T-helper 2 cell treated with Interferon-gamma antibody and Interleukin-4, amounts not matched to agents 5 μg/mL and 100 μg/mL, for 36 hours (primary cell): Measurements from ENCODE around the gene ZNF311.
A peak's percentile ranks its signal among the peaks of the same experiment; 100 is the strongest.

ENCODE experiments used
- DNase-seq: peaks from one replicate; pipeline ENCODE4 v3.0.0; 2021; ENCODE audit warnings: low spot score
- H3K27ac Mint-ChIP-seq: one replicate; pipeline ENCODE4 v1.8.0; 2021; ENCODE audit warnings: mild to moderate bottlenecking, mixed read lengths
- H3K27me3 Mint-ChIP-seq: one replicate; pipeline ENCODE4 v1.8.0; 2021; ENCODE audit warnings: low read depth, mixed read lengths
- H3K36me3 Mint-ChIP-seq: one replicate; pipeline ENCODE4 v1.8.0; 2021; ENCODE audit warnings: low read depth, mixed read lengths
- H3K4me1 Mint-ChIP-seq: one replicate; pipeline ENCODE4 v1.8.0; 2021; ENCODE audit warnings: low read depth, mixed read lengths
- H3K4me3 Mint-ChIP-seq: one replicate; pipeline ENCODE4 v1.8.0; 2022; ENCODE audit warnings: mild to moderate bottlenecking, moderate library complexity, mixed read lengths
- H3K9me3 Mint-ChIP-seq: one replicate; pipeline ENCODE4 v1.8.0; 2021; ENCODE audit warnings: mixed read lengths

ZNF311 gene

GRCh38 chr6:29008089-29008488 lies 3.0 kb upstream of the ZNF311 start:
- no peak overlapping the region for H3K27ac Mint-ChIP-seq
- H3K36me3 Mint-ChIP-seq = peaks cover 6% of the 10 kb centered on the region
- H3K9me3 Mint-ChIP-seq = peaks cover 26% of the 10 kb centered on the region
- no peak for DNase-seq
- peaks cover 33% of the 10 kb centered on the region for H3K4me1 Mint-ChIP-seq
- H3K27me3 Mint-ChIP-seq = peaks cover 27% of the 10 kb centered on the region
- no peak overlapping the region for H3K4me3 Mint-ChIP-seq

- no peak overlapping the region for H3K27ac Mint-ChIP-seq
- peaks cover 4% of the 10 kb centered on the region for H3K4me1 Mint-ChIP-seq
- H3K36me3 Mint-ChIP-seq = no peaks in the 10 kb centered on the region
- H3K27me3 Mint-ChIP-seq = peaks cover 25% of the 10 kb centered on the region
- no peaks in the 10 kb centered on the region for H3K9me3 Mint-ChIP-seq
- DNase-seq = no peak
- no peak overlapping the region for H3K4me3 Mint-ChIP-seq
Observed at GRCh38 chr6:28996844-28997510, 8.1 kb downstream of the ZNF311 start.

- H3K4me3 Mint-ChIP-seq = no peak overlapping the region
- peaks cover 25% of the 10 kb centered on the region for H3K27me3 Mint-ChIP-seq
- peaks cover 4% of the 10 kb centered on the region for H3K4me1 Mint-ChIP-seq
- H3K36me3 Mint-ChIP-seq = no peaks in the 10 kb centered on the region
- H3K9me3 Mint-ChIP-seq = no peaks in the 10 kb centered on the region
- no peak for DNase-seq
- no peak overlapping the region for H3K27ac Mint-ChIP-seq
Observed at GRCh38 chr6:28995093-28995650, 9.9 kb downstream of the ZNF311 start.

- Mint-ChIP-seq H3K4me3 (peak overlapping the region; percentile 88), H3K27ac (peak overlapping the region; percentile 2), H3K4me1 (peaks cover 15% of the 10 kb centered on the region), H3K36me3 (no peaks in the 10 kb centered on the region), H3K27me3 (peaks cover 40% of the 10 kb centered on the region), H3K9me3 (no peaks in the 10 kb centered on the region)
- DNase-seq = peak; percentile 58
Observed at GRCh38 chr6:28988536-28989311, 16.4 kb downstream of the ZNF311 start.

- Mint-ChIP-seq H3K27me3 (peaks cover 40% of the 10 kb centered on the region), H3K36me3 (peaks cover 4% of the 10 kb centered on the region), H3K9me3 (no peaks in the 10 kb centered on the region), H3K4me3 (peak overlapping the region; percentile 75), H3K4me1 (peaks cover 34% of the 10 kb centered on the region), H3K27ac (no peak overlapping the region)
- no peak for DNase-seq
Observed at GRCh38 chr6:28985462-28986164, 19.5 kb downstream of the ZNF311 start.

- Mint-ChIP-seq H3K27ac (no peak overlapping the region), H3K36me3 (peaks cover 4% of the 10 kb centered on the region), H3K9me3 (no peaks in the 10 kb centered on the region), H3K4me3 (peak overlapping the region; percentile 88), H3K4me1 (peaks cover 42% of the 10 kb centered on the region), H3K27me3 (peaks cover 43% of the 10 kb centered on the region)
- DNase-seq = no peak
Observed at GRCh38 chr6:28983838-28984237, 21.3 kb downstream of the ZNF311 start.

GRCh38 chr6:28982476-28983266 lies 22.4 kb downstream of the ZNF311 start:
- peaks cover 8% of the 10 kb centered on the region for H3K36me3 Mint-ChIP-seq
- H3K4me1 Mint-ChIP-seq = peaks cover 42% of the 10 kb centered on the region
- peaks cover 45% of the 10 kb centered on the region for H3K27me3 Mint-ChIP-seq
- peak overlapping the region; percentile 83 for H3K27ac Mint-ChIP-seq
- peak overlapping the region; percentile 88 for H3K4me3 Mint-ChIP-seq
- DNase-seq = no peak
- H3K9me3 Mint-ChIP-seq = no peaks in the 10 kb centered on the region

GRCh38 chr6:28981833-28982475 lies 23.2 kb downstream of the ZNF311 start:
- Mint-ChIP-seq H3K36me3 (peaks cover 9% of the 10 kb centered on the region), H3K27me3 (peaks cover 48% of the 10 kb centered on the region), H3K4me1 (peaks cover 46% of the 10 kb centered on the region), H3K9me3 (no peaks in the 10 kb centered on the region), H3K4me3 (peak overlapping the region; percentile 88), H3K27ac (peak overlapping the region; percentile 83)
- DNase-seq = peak; percentile 70

GRCh38 chr6:28981431-28981832 lies 23.7 kb downstream of the ZNF311 start:
- Mint-ChIP-seq H3K4me1 (peaks cover 47% of the 10 kb centered on the region), H3K27me3 (peaks cover 47% of the 10 kb centered on the region), H3K36me3 (peaks cover 9% of the 10 kb centered on the region), H3K27ac (peak overlapping the region; percentile 83), H3K4me3 (peak overlapping the region; percentile 88), H3K9me3 (no peaks in the 10 kb centered on the region)
- peak; percentile 63 for DNase-seq

- Mint-ChIP-seq H3K9me3 (no peaks in the 10 kb centered on the region), H3K4me3 (peak overlapping the region; percentile 88), H3K27ac (peak overlapping the region; percentile 83), H3K27me3 (peaks cover 42% of the 10 kb centered on the region), H3K4me1 (peaks cover 47% of the 10 kb centered on the region), H3K36me3 (peaks cover 9% of the 10 kb centered on the region)
- peak; percentile 62 for DNase-seq
Observed at GRCh38 chr6:28980852-28981430, 24.2 kb downstream of the ZNF311 start.

GRCh38 chr6:28980137-28980851 lies 24.8 kb downstream of the ZNF311 start:
- peaks cover 37% of the 10 kb centered on the region for H3K27me3 Mint-ChIP-seq
- DNase-seq = no peak
- peak overlapping the region; percentile 74 for H3K27ac Mint-ChIP-seq
- H3K9me3 Mint-ChIP-seq = no peaks in the 10 kb centered on the region
- peaks cover 42% of the 10 kb centered on the region for H3K4me1 Mint-ChIP-seq
- H3K4me3 Mint-ChIP-seq = peak overlapping the region; percentile 88
- peaks cover 9% of the 10 kb centered on the region for H3K36me3 Mint-ChIP-seq

GRCh38 chr6:28979679-28980078 lies 25.4 kb downstream of the ZNF311 start:
- H3K27me3 Mint-ChIP-seq = peaks cover 34% of the 10 kb centered on the region
- peak overlapping the region; percentile 88 for H3K4me3 Mint-ChIP-seq
- peaks cover 38% of the 10 kb centered on the region for H3K4me1 Mint-ChIP-seq
- no peak overlapping the region for H3K27ac Mint-ChIP-seq
- H3K9me3 Mint-ChIP-seq = no peaks in the 10 kb centered on the region
- peaks cover 9% of the 10 kb centered on the region for H3K36me3 Mint-ChIP-seq
- DNase-seq = no peak
